HCT116 (cell line): Measurements from ENCODE around the gene RAD51C. TPM values are rescaled to one million over a fixed set of nuclear protein-coding genes. Genes with fewer than 3 reads are reported as not detected.

ENCODE experiments used
- ATAC-seq: fragments of 200-7000 bp; cut with Tn5 transposase; 2 replicates; pipeline ENCODE4 v1.9.1; 2020; ENCODE audit warnings: mild to moderate bottlenecking, moderate library complexity
- BruUV-seq: library from RNA; stranded (reverse); fragments of 400-500 nt; replicated peaks from 2 replicates; lab custom pipeline; 2021; lab: Mats Ljungman, UMichigan
- CTCF ChIA-PET: fragments of 300-600 bp; sonication (Branson Sonifier 250); formaldehyde crosslinking; loops from one replicate; lab custom pipeline; 2021; ENCODE audit warnings: antibody characterized with exemption; lab: Charles Lee
- POLR2A ChIA-PET: fragments of 300-600, 350-600 bp; sonication (Branson Sonifier 250); formaldehyde crosslinking; loops from one replicate; lab custom pipeline; 2021; ENCODE audit warnings: antibody characterized with exemption; lab: Charles Lee
- RAD21 ChIA-PET, 2 experiments: fragments of 300-600 bp; sonication (Branson Sonifier 250); formaldehyde crosslinking; loops; one replicate each; lab custom pipeline; 2023; ENCODE audit warnings: low total read pairs in 2 of 2; ENCODE audit not compliant: uncharacterized antibody in 2 of 2, unreplicated experiment in 2 of 2, low non-redundant PET in 1 of 2; lab: Charles Lee
- DNase-seq: peaks from one replicate; pipeline ENCODE4 v3.0.0-alpha.2; 2010; ENCODE audit warnings: low read depth, low spot score
- H2AFZ ChIP-seq: fragments of 200-600 bp; shearing (Covaris generic), sonication (generic); 2 replicates; pipeline ENCODE4 v1.6.1; 2017; ENCODE audit warnings: low read depth, mixed run types, mixed read lengths, antibody characterized with exemption, low read length; ENCODE audit not compliant: poor library complexity, severe bottlenecking
- H3K27ac ChIP-seq: 2 replicates; pipeline ENCODE4 v1.5.1; 2012; ENCODE audit warnings: low read depth, low read length
- H3K27me3 ChIP-seq: fragments of 200-600 bp; sonication (generic); 2 replicates; pipeline ENCODE4 v1.6.1; 2016; ENCODE audit warnings: mixed run types, low read length, mixed read lengths; ENCODE audit not compliant: insufficient read depth
- H3K36me3 ChIP-seq, 2 experiments: fragments of 200-500 bp in 1 of 2; fragments of 200-600 bp in 1 of 2; sonication (Bioruptor generic) in 1 of 2; sonication (generic) in 1 of 2; 2 replicates each; pipeline versions ENCODE4 v1.5.1 to v1.6.1; 2014 to 2016; ENCODE audit warnings: low read length in 2 of 2, inconsistent platforms in 1 of 2, mixed read lengths in 1 of 2, mixed run types in 1 of 2; ENCODE audit not compliant: insufficient read depth in 2 of 2, control insufficient read depth in 1 of 2
- H3K4me1 ChIP-seq, 2 experiments: fragments of 200-600 bp in 1 of 2; sonication (generic) in 1 of 2; 2 replicates each; pipeline versions ENCODE4 v1.5.1 to v1.6.1; 2012 to 2017; ENCODE audit warnings: low read length in 2 of 2, inconsistent platforms in 1 of 2, mild to moderate bottlenecking in 1 of 2, mixed read lengths in 1 of 2, mixed run types in 1 of 2, moderate library complexity in 1 of 2; ENCODE audit not compliant: insufficient read depth in 2 of 2, control insufficient read depth in 1 of 2
- H3K4me2 ChIP-seq: fragments of 200-600 bp; sonication (generic); 2 replicates; pipeline ENCODE4 v1.6.1; 2017; ENCODE audit warnings: mixed run types, low read length, mixed read lengths
- H3K4me3 ChIP-seq, 2 experiments: fragments of 200-600 bp in 1 of 2; sonication (generic) in 1 of 2; replicated peaks in 1 of 2; 2 replicates each; pipeline ENCODE4 v1.5.1; 2011 to 2016; ENCODE audit warnings: low read length in 2 of 2, control low read depth in 1 of 2, low read depth in 1 of 2, mild to moderate bottlenecking in 1 of 2, mixed read lengths in 1 of 2, mixed run types in 1 of 2
- H3K79me2 ChIP-seq: fragments of 200-600 bp; sonication (generic); 2 replicates; pipeline ENCODE4 v1.6.1; 2017; ENCODE audit warnings: mild to moderate bottlenecking, mixed run types, low read length, moderate library complexity, mixed read lengths; ENCODE audit not compliant: insufficient read depth
- H3K9ac ChIP-seq: fragments of 200-600 bp; sonication (generic); 2 replicates; pipeline ENCODE4 v1.6.1; 2016; ENCODE audit warnings: low read length, mixed read lengths
- H3K9me2 ChIP-seq: fragments of 200-600 bp; sonication (generic), shearing (Covaris generic); 2 replicates; pipeline ENCODE4 v1.6.1; 2017; ENCODE audit warnings: mixed run types, mild to moderate bottlenecking, moderate library complexity; ENCODE audit not compliant: insufficient read depth
- H3K9me3 ChIP-seq, 2 experiments: fragments of 200-500 bp in 1 of 2; fragments of 200-600 bp in 1 of 2; sonication (Bioruptor generic) in 1 of 2; sonication (generic) in 1 of 2; 2 replicates each; pipeline ENCODE4 v1.6.1; 2014 to 2017; ENCODE audit warnings: low read length in 2 of 2, mixed read lengths in 2 of 2, inconsistent platforms in 1 of 2, low read depth in 1 of 2, mild to moderate bottlenecking in 1 of 2, mixed run types in 1 of 2, moderate library complexity in 1 of 2; ENCODE audit not compliant: control insufficient read depth in 1 of 2, insufficient read depth in 1 of 2
- H4K20me1 ChIP-seq: fragments of 200-600 bp; sonication (generic), shearing (Covaris generic); 2 replicates; pipeline ENCODE4 v1.6.1; 2017; ENCODE audit warnings: mixed run types, mild to moderate bottlenecking, moderate library complexity; ENCODE audit not compliant: insufficient read depth
- CBX3 ChIP-seq: IDR thresholded peaks from 2 replicates; pipeline ENCODE4 v1.6.1; 2012; ENCODE audit warnings: low read depth
- POLR2A ChIP-seq: IDR thresholded peaks from 2 replicates; pipeline ENCODE4 v1.7.0; 2011; ENCODE audit warnings: borderline replicate concordance; ENCODE audit not compliant: insufficient read depth, insufficient read length; ENCODE audit errors: extremely low read depth
- SIN3A ChIP-seq: IDR thresholded peaks from 2 replicates; pipeline ENCODE4 v1.6.1; 2012; ENCODE audit warnings: low read depth
- SP1 ChIP-seq: IDR thresholded peaks from 2 replicates; pipeline ENCODE4 v1.6.1; 2012; ENCODE audit warnings: low read depth
- SRF ChIP-seq: IDR thresholded peaks from 2 replicates; pipeline ENCODE4 v1.6.1; 2012; ENCODE audit warnings: low read depth
- YY1 ChIP-seq: IDR thresholded peaks from 2 replicates; pipeline ENCODE4 v1.6.1; 2011; ENCODE audit warnings: low read length, low read depth, moderate library complexity, mild to moderate bottlenecking; ENCODE audit not compliant: insufficient replicate concordance; ENCODE audit errors: extremely low read depth
- ZNF274 ChIP-seq: fragments of 200-500 bp; sonication (Bioruptor generic); IDR thresholded peaks from 2 replicates; pipeline ENCODE4 v1.6.1; 2014; ENCODE audit warnings: mild to moderate bottlenecking, low read depth, low read length, inconsistent platforms
- intact Hi-C: fragments of 100-400 bp; cut with micrococcal nuclease; formaldehyde crosslinking; loops from 2 replicates; pipeline ENCODE4 v1.10.0; 2022
- total RNA-seq: library from RNA; stranded (reverse); gene quantifications from one replicate; pipeline ENCODE4 v1.2.1, GENCODE V29; 2021; ENCODE audit not compliant: unreplicated experiment

The RAD51C gene
- total RNA-seq, 1 experiment from 2014 or later: 94.9 TPM

GRCh38 chr17:58691701-58692238, 632 bp upstream of the RAD51C start, which contains the start of gene TEX14 (continued):
- TF ChIP-seq YY1 (no peak), SP1 (no peak), CBX3 (no peak)

- Histone ChIP-seq H3K4me1 (peaks cover 13 to 18% of the 10 kb centered on the region in 2 experiments; a peak in 3 of 4 replicates), H3K9me3 (no peaks in the 10 kb centered on the region), H3K27me3 (no peaks in the 10 kb centered on the region), H3K4me3 (peak overlapping the region; percentile 59 to 77), H3K36me3 (peaks cover 6 to 11% of the 10 kb centered on the region in 2 experiments; a peak in 3 of 4 replicates), H3K79me2 (peaks cover 42% of the 10 kb centered on the region), H2AFZ (no peak overlapping the region), H3K27ac (peak overlapping the region; percentile 69; the same call in 1 of the 2 replicates), H3K4me2 (peak overlapping the region; percentile 88), H3K9ac (peak overlapping the region; percentile 89), H3K9me2 (no peaks in the 10 kb centered on the region), H4K20me1 (no peaks in the 10 kb centered on the region)
- ATAC-seq (no peak), DNase-seq (no peak)
- intact Hi-C loops: loop anchor here (2.0 kb wide), 1 partner anchor 106 kb away; no protein-coding TSS in a partner anchor
- no TSS peak for BruUV-seq
- TF ChIP-seq SP1: peak; percentile 3; the same call in 1 of the 2 replicates
- TF ChIP-seq SIN3A: no peak
- no peak for TF ChIP-seq SRF
- TF ChIP-seq YY1: no peak
- TF ChIP-seq ZNF274: no peak
- TF ChIP-seq POLR2A: no peak
- RAD21 ChIA-PET: no interaction called here
- CTCF ChIA-PET: no interaction called here
- POLR2A ChIA-PET: interaction anchor here (0.8 to 5.7 kb wide), 5 partner anchors 14 to 62 kb away, joined by 3 to 49 read pairs (median 10); no protein-coding TSS in a partner anchor
Measured at GRCh38 chr17:58693208-58693607, 806 bp downstream of the RAD51C start.
